Stimulated activated CD4-positive, alpha-beta T cell treated with anti-CD3 and anti-CD28 coated beads, Interleukin-1b, Interleukin-23, amount 100 ng/mL, for 24 hours (primary cell): Measurements from ENCODE around the gene CCDC93.

Source experiments
- DNase-seq, 4 experiments: peaks; one replicate each; pipeline ENCODE4 v3.0.0-alpha.2; 2020; ENCODE audit warnings: low read depth in 4 of 4, low spot score in 1 of 4

CCDC93 gene

GRCh38 chr2:118013724-118014491 is at the start of gene CCDC93:
Gene CCDC93, minus strand, starts transcription at chr2:118014070. Its CDS starts 75 bp downstream, at chr2:118013995.
- peak; percentile 51 to 70 (median 69) for DNase-seq

GRCh38 chr2:118062669-118063068 is 48.8 kb upstream of the CCDC93 start:
- DNase-seq = no peak

GRCh38 chr2:118062048-118062447 is 48.2 kb upstream of the CCDC93 start:
- DNase-seq = no peak

- no peak for DNase-seq
Observed at GRCh38 chr2:118061135-118061955, 47.5 kb upstream of the CCDC93 start.

GRCh38 chr2:118059919-118060478 is 46.1 kb upstream of the CCDC93 start:
- no peak for DNase-seq

- DNase-seq = no peak
Observed at GRCh38 chr2:118058951-118059350, 45.1 kb upstream of the CCDC93 start.

- no peak for DNase-seq
Observed at GRCh38 chr2:118056801-118057200, 42.9 kb upstream of the CCDC93 start.

- no peak for DNase-seq
Observed at GRCh38 chr2:118056165-118056534, 42.3 kb upstream of the CCDC93 start.

- DNase-seq = no peak
Observed at GRCh38 chr2:118055512-118056164, 41.8 kb upstream of the CCDC93 start.

GRCh38 chr2:118054213-118055008 is 40.5 kb upstream of the CCDC93 start:
- no peak for DNase-seq

- no peak for DNase-seq
Observed at GRCh38 chr2:118053681-118054080, 39.8 kb upstream of the CCDC93 start.

- no peak for DNase-seq
Observed at GRCh38 chr2:118052474-118052873, 38.6 kb upstream of the CCDC93 start.

- no peak for DNase-seq
Observed at GRCh38 chr2:118051826-118052358, 38.0 kb upstream of the CCDC93 start.

GRCh38 chr2:118050974-118051373 is 37.1 kb upstream of the CCDC93 start:
- DNase-seq = no peak

GRCh38 chr2:118050386-118050785 is 36.5 kb upstream of the CCDC93 start:
- DNase-seq = no peak

- no peak for DNase-seq
Observed at GRCh38 chr2:118049816-118050140, 35.9 kb upstream of the CCDC93 start.

- no peak for DNase-seq
Observed at GRCh38 chr2:118049140-118049815, 35.4 kb upstream of the CCDC93 start.

GRCh38 chr2:118048401-118048800 is 34.5 kb upstream of the CCDC93 start:
- no peak for DNase-seq

- no peak for DNase-seq
Observed at GRCh38 chr2:118047380-118047826, 33.5 kb upstream of the CCDC93 start.

- DNase-seq = no peak
Observed at GRCh38 chr2:118046634-118047210, 32.9 kb upstream of the CCDC93 start.
